Purkinje cell (primary cell): ENCODE results near the gene BCR. TPM values are rescaled to one million over a fixed set of nuclear protein-coding genes. Genes with fewer than 3 reads are reported as not detected.

Experiments
- polyA plus RNA-seq: library from polyadenylated mRNA; unstranded; fragments of >200 nt; fragmentation: Nextera tagmentation; gene quantifications from 2 replicates; pipeline ENCODE4 v1.2.1, GENCODE V29; 2014

Gene BCR
- polyA plus RNA-seq, result 3.8 and 6.1 TPM in 2 replicates

DNA sequence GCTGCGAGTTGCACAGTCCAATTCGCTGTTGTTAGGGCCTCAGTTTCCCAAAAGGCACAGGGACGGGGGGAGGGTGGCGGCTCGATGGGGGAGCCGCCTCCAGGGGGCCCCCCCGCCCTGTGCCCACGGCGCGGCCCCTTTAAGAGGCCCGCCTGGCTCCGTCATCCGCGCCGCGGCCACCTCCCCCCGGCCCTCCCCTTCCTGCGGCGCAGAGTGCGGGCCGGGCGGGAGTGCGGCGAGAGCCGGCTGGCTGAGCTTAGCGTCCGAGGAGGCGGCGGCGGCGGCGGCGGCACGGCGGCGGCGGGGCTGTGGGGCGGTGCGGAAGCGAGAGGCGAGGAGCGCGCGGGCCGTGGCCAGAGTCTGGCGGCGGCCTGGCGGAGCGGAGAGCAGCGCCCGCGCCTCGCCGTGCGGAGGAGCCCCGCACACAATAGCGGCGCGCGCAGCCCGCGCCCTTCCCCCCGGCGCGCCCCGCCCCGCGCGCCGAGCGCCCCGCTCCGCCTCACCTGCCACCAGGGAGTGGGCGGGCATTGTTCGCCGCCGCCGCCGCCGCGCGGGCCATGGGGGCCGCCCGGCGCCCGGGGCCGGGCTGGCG lies at the start of gene BCR:
Gene BCR, plus strand, starts transcription at position 209 of the 592 bp plus-strand sequence. CDS start 452 bp downstream, outside the sequence.

DNA sequence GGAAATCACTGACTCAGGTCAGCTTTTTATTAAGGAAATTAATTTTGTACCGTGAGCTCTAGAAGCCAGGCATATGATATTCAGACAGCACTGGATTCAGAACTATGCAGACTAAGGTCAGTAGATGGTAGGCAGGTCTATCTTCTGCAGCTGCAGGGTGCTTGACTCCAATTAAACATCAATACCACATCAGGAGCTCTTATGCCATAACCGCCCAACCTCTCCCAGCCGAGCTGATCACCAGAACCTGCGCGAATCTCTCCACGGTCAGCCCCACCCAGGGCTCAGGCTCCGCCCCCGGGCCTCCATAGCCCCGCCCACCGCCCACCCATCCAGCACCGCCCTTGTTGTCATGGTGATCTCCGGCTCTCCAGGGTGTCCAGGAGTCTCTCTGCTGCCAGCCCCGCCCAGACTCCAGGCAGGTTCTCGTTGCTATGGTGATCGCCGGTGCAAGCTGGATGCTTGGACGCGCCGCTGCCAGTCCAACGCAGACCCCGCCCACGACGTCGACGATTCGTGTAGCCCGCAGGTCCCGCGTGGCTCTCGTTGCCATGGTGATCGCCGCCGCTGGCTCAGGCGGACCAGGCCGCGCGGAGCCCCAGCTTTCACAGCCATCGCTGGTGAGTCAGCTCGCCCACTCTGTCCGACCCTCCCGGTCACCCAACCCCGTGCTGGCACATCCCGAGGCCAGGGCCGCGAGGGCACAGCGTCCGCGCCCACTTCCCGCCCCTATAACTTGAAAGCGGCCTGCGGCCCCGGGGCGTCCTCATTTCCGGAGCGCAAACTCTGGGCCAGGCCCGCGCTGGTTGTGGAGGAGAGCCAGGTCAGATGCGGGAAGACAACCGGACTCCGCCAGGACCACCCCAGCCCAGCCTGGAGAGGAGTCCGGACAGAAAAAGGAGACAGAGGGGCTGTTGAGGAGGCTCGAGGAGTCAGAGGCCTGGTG lies 35.1 kb upstream of the BCR start, which contains the start of gene RAB36:
Gene RAB36, plus strand, starts transcription at position 546 of the 946 bp plus-strand sequence. CDS start 1,140 bp downstream, outside the sequence.

Other genes with a start within 250 kb of the BCR start
- gene GNAZ, start 110.0 kb upstream of the BCR start, polyA plus RNA-seq, result 24.5 and 27.3 TPM in 2 replicates
- 31.9 and 34.3 TPM in 2 replicates for gene RSPH14, start 38.5 kb upstream of the BCR start, polyA plus RNA-seq
- gene RAB36, start 35.0 kb upstream of the BCR start, polyA plus RNA-seq, result 1.2 and 1.9 TPM in 2 replicates